Measurements from ENCODE around the gene BMPER.

- TF ChIP-seq CTCF (IDR thresholded peaks at IDR 0.05) (no peak), POLR2A (IDR thresholded peaks at IDR 0.05) (no peak)
These were observed 75.9 kb downstream of the BMPER start for GRCh38 chr7:33981226-33981625.

Data from lower leg skin (tissue), 3 donors.